CD14-positive monocyte (primary cell): Measurements from ENCODE around the gene BMP7. TPM values are rescaled to one million over a fixed set of nuclear protein-coding genes. Genes with fewer than 3 reads are reported as not detected.
"Not testable (repeated sequence)": the region's sequence is repeated elsewhere in the genome, so short reads cannot be mapped to it uniquely, and the experiment has no call there.

ENCODE experiments used
- DNase-seq, 3 donors: peaks; one replicate each; pipeline ENCODE4 v3.0.0-alpha.2; 2011 to 2022
- H2AFZ ChIP-seq: 2 replicates; pipeline ENCODE4 v1.6.0; 2012; ENCODE audit warnings: mild to moderate bottlenecking, low read depth, low read length, inconsistent platforms; ENCODE audit not compliant: insufficient read depth, poor library complexity, severe bottlenecking
- H3K27ac ChIP-seq, 2 donors: 1 replicate in 1 of 2; 2 replicates in 1 of 2; pipeline ENCODE4 v1.5.1; 2012 to 2013; ENCODE audit warnings: low read length in 2 of 2, control low read depth in 1 of 2, inconsistent platforms in 1 of 2, low read depth in 1 of 2, mild to moderate bottlenecking in 1 of 2
- H3K27me3 ChIP-seq, 2 donors: one replicate each; pipeline versions ENCODE4 v1.6.0 to v1.6.1; 2011 to 2013; ENCODE audit warnings: low read length in 2 of 2; ENCODE audit not compliant: control insufficient read depth in 2 of 2, insufficient read depth in 2 of 2
- H3K36me3 ChIP-seq, 2 donors: replicated peaks in 1 of 2; 1 replicate in 1 of 2; 2 replicates in 1 of 2; pipeline versions ENCODE4 v1.5.1 to v1.6.1; 2012 to 2013; ENCODE audit warnings: low read length in 2 of 2, control low read depth in 1 of 2, inconsistent platforms in 1 of 2, mild to moderate bottlenecking in 1 of 2; ENCODE audit not compliant: insufficient read depth in 2 of 2, control insufficient read depth in 1 of 2
- H3K4me1 ChIP-seq, 2 donors: 1 replicate in 1 of 2; 2 replicates in 1 of 2; pipeline versions ENCODE4 v1.5.1 to v1.6.1; 2012 to 2013; ENCODE audit warnings: low read length in 2 of 2, control low read depth in 1 of 2, inconsistent platforms in 1 of 2, mild to moderate bottlenecking in 1 of 2, moderate library complexity in 1 of 2; ENCODE audit not compliant: insufficient read depth in 2 of 2, control insufficient read depth in 1 of 2
- H3K4me2 ChIP-seq: replicated peaks from 2 replicates; pipeline ENCODE3; 2012; ENCODE audit warnings: low read length, moderate library complexity, mild to moderate bottlenecking; ENCODE audit not compliant: poor library complexity, severe bottlenecking; ENCODE audit errors: extremely low read depth
- H3K4me3 ChIP-seq, 3 experiments: fragments of 200-600 bp in 1 of 3; sonication (generic) in 1 of 3; replicated peaks in 1 of 3; 1 replicate in 2 of 3; 2 replicates in 1 of 3; pipeline ENCODE4 v1.5.1; 2011 to 2013; ENCODE audit warnings: low read length in 3 of 3, mild to moderate bottlenecking in 3 of 3, control low read depth in 2 of 3, low read depth in 2 of 3, inconsistent platforms in 1 of 3, moderate library complexity in 1 of 3
- H3K79me2 ChIP-seq: 2 replicates; pipeline ENCODE4 v1.6.0; 2012; ENCODE audit warnings: mild to moderate bottlenecking, control low read depth, inconsistent platforms, low read length, moderate library complexity; ENCODE audit not compliant: insufficient read depth
- H3K9ac ChIP-seq: 2 replicates; pipeline ENCODE4 v1.6.0; 2017; ENCODE audit warnings: low read length, mild to moderate bottlenecking; ENCODE audit not compliant: insufficient read depth, poor library complexity, severe bottlenecking
- H3K9me3 ChIP-seq, 2 donors: replicated peaks in 1 of 2; 1 replicate in 1 of 2; 2 replicates in 1 of 2; pipeline versions ENCODE4 v1.5.1 to v1.6.1; 2012 to 2013; ENCODE audit warnings: low read length in 2 of 2, control low read depth in 1 of 2; ENCODE audit not compliant: control insufficient read depth in 1 of 2, insufficient read depth in 1 of 2
- H4K20me1 ChIP-seq: 2 replicates; pipeline ENCODE4 v1.6.0; 2012; ENCODE audit warnings: mild to moderate bottlenecking, low read length, control low read depth, moderate library complexity; ENCODE audit not compliant: insufficient read depth
- H3K27ac Mint-ChIP-seq, 7 donors: one replicate each; pipeline ENCODE4 v1.8.0; 2020; ENCODE audit warnings: mild to moderate bottlenecking in 7 of 7, mixed read lengths in 7 of 7, moderate library complexity in 6 of 7, inconsistent platforms in 2 of 7
- H3K27me3 Mint-ChIP-seq, 3 donors: one replicate each; pipeline ENCODE4 v1.8.0; 2021 to 2022; ENCODE audit warnings: low read depth in 3 of 3, mild to moderate bottlenecking in 3 of 3, mixed read lengths in 3 of 3, moderate library complexity in 3 of 3, inconsistent platforms in 1 of 3
- H3K36me3 Mint-ChIP-seq, 2 donors: one replicate each; pipeline ENCODE4 v1.8.0; 2020; ENCODE audit warnings: mixed read lengths in 2 of 2, inconsistent platforms in 1 of 2, mild to moderate bottlenecking in 1 of 2
- H3K4me1 Mint-ChIP-seq: one replicate; pipeline ENCODE4 v1.8.0; 2020; ENCODE audit warnings: mild to moderate bottlenecking, mixed read lengths
- H3K4me3 Mint-ChIP-seq, 2 donors: one replicate each; pipeline ENCODE4 v1.8.0; 2020; ENCODE audit warnings: mild to moderate bottlenecking in 2 of 2, mixed read lengths in 2 of 2, moderate library complexity in 1 of 2
- H3K9me3 Mint-ChIP-seq, 7 donors: one replicate each; pipeline ENCODE4 v1.8.0; 2020 to 2022; ENCODE audit warnings: mixed read lengths in 7 of 7, mild to moderate bottlenecking in 6 of 7, moderate library complexity in 6 of 7, inconsistent platforms in 2 of 7
- WGBS: methylation state at CpG from one replicate; pipeline ENCODE4 v1.1.5; 2013; ENCODE audit warnings: missing lambda C conversion rate; ENCODE audit not compliant: insufficient coverage; 5-methylcytosine and 5-hydroxymethylcytosine counted together
- intact Hi-C, 2 donors: fragments of 100-400 bp; cut with micrococcal nuclease; formaldehyde crosslinking; loops; one replicate each; pipeline versions ENCODE4 v1.15.0 to v1.15.1; 2023
- polyA plus RNA-seq, 3 donors: library from polyadenylated mRNA; depleted of rRNA in 1 of 3; unstranded in 2 of 3; stranded (reverse) in 1 of 3; fragments of 300-500 nt in 2 of 3; fragments of >200 nt in 1 of 3; fragmentation: Illumina TruSeq in 2 of 3; gene quantifications; 1 replicate in 2 of 3; 2 replicates in 1 of 3; pipeline ENCODE4 v1.2.3, GENCODE V29; 2012 to 2021
- TF ChIP-seq, protein P1 (sequence below): fragments of 200-600 bp; IDR thresholded peaks from one replicate; pipeline ENCODE4 v1.8.0; 2022; ENCODE audit warnings: antibody characterized with exemption, mild to moderate bottlenecking

Gene BMP7
- polyA plus RNA-seq, 3 donors: not detected

DNA sequence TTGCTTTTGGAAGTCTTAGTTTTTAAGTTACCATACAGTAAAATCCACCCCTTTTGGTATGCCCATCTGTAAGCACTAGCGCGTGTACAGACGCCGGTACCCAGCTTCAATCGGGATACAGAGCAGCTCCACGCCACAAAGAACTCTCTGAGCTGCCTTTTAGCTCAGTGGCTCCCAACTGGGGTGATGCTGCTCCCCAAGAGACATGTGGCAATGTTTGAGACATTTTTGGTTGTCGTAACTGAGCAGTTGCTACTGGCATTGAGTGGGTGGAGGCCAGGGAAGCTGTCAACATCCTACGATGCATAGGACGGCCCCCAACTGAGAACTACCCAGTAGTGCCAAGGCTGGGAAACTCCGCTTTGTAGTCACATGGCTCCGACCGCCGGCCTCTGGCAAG is 73.3 kb downstream of the BMP7 start:
- H3K79me2 ChIP-seq: no peaks in the 10 kb centered on the region
- H3K27me3 ChIP-seq: no peaks in the 10 kb centered on the region
- H3K4me1 ChIP-seq: no peaks in the 10 kb centered on the region
- no peak overlapping the region for H3K4me3 Mint-ChIP-seq
- H3K27me3 Mint-ChIP-seq: peaks cover 2 to 6% (median 2%) of the 10 kb centered on the region in 3 donors
- no peak for DNase-seq
- intact Hi-C loops: no loop called here
- TF ChIP-seq, protein P1, sequence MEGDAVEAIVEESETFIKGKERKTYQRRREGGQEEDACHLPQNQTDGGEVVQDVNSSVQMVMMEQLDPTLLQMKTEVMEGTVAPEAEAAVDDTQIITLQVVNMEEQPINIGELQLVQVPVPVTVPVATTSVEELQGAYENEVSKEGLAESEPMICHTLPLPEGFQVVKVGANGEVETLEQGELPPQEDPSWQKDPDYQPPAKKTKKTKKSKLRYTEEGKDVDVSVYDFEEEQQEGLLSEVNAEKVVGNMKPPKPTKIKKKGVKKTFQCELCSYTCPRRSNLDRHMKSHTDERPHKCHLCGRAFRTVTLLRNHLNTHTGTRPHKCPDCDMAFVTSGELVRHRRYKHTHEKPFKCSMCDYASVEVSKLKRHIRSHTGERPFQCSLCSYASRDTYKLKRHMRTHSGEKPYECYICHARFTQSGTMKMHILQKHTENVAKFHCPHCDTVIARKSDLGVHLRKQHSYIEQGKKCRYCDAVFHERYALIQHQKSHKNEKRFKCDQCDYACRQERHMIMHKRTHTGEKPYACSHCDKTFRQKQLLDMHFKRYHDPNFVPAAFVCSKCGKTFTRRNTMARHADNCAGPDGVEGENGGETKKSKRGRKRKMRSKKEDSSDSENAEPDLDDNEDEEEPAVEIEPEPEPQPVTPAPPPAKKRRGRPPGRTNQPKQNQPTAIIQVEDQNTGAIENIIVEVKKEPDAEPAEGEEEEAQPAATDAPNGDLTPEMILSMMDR: no peak
- no peak overlapping the region for H3K9ac ChIP-seq
- H3K36me3 ChIP-seq: no peaks in the 10 kb centered on the region
- H3K4me3 ChIP-seq: no peak overlapping the region
- WGBS: 89% methylated on average over 11 of the region's 13 CpGs
- no peaks in the 10 kb centered on the region for H3K4me1 Mint-ChIP-seq
- H3K9me3 ChIP-seq: no peaks in the 10 kb centered on the region
- no peaks in the 10 kb centered on the region for H4K20me1 ChIP-seq
- H3K4me2 ChIP-seq: no peak overlapping the region
- no peaks in the 10 kb centered on the region for H3K36me3 Mint-ChIP-seq
- H3K27ac ChIP-seq: no peak overlapping the region
- H3K9me3 Mint-ChIP-seq: no peaks in the 10 kb centered on the region
- no peak overlapping the region for H2AFZ ChIP-seq
- H3K27ac Mint-ChIP-seq: no peak overlapping the region

DNA sequence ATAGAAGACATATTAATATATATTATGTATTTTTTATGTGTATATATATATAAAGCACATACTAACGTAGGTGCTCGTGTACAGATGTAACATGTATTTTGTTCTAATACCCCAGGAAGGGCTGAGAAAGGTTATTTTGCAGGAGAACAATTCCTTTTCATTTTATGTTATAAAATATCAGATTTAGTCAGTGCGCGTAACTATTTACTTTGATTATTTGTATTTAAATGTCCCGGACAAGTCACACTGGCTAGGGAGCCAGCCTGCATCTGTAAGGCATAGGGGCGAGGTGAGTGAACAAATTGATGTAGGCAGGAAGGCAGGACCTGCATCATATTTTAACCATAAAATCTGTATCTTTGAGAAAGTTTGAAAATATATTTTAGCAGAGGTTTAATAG is 74.1 kb downstream of the BMP7 start:
- no peak for DNase-seq
- Histone ChIP-seq H3K36me3 (no peaks in the 10 kb centered on the region), H2AFZ (no peak overlapping the region), H3K4me3 (no peak overlapping the region), H3K9me3 (no peaks in the 10 kb centered on the region), H3K79me2 (no peaks in the 10 kb centered on the region), H3K4me1 (no peaks in the 10 kb centered on the region), H3K27ac (no peak overlapping the region), H4K20me1 (no peaks in the 10 kb centered on the region), H3K9ac (no peak overlapping the region), H3K27me3 (no peaks in the 10 kb centered on the region), H3K4me2 (no peak overlapping the region)
- Mint-ChIP-seq H3K4me3 (no peak overlapping the region), H3K27me3 (peaks cover 0 to 5% (median 2%) of the 10 kb centered on the region in 3 donors), H3K36me3 (no peaks in the 10 kb centered on the region), H3K9me3 (no peaks in the 10 kb centered on the region), H3K27ac (no peak overlapping the region), H3K4me1 (no peaks in the 10 kb centered on the region)
- TF ChIP-seq, protein P1: no peak
- WGBS: no CpG with 5 or more reads among the region's 6 CpGs
- intact Hi-C loops: no loop called here

DNA sequence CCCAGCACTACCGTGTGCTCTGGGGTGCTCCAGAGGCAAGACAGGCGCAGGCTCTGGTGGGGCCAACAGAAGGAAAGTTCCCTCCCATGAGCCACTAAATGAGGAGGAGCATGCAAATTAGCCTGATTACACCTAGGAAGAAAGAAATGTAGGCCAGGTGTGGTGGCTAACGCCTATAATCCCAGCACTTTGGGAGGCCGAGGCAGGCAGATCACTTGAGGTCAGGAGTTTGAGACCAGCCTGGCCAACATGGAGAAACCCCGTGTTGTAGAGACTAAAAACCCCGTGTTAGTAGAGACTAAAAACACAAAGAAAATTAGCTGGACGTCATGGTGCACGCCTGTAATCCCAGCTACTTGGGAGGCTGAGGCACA is 75.2 kb downstream of the BMP7 start:
- H3K27me3 Mint-ChIP-seq, DNase-seq, H3K27ac Mint-ChIP-seq, H3K27me3 ChIP-seq, H3K36me3 ChIP-seq, H3K4me3 Mint-ChIP-seq, H3K79me2 ChIP-seq, H3K9ac ChIP-seq, H3K9me3 Mint-ChIP-seq, H3K27ac ChIP-seq, H3K4me1 Mint-ChIP-seq, H4K20me1 ChIP-seq, H3K4me2 ChIP-seq, H3K9me3 ChIP-seq, H3K4me1 ChIP-seq, H2AFZ ChIP-seq, intact Hi-C loops, H3K4me3 ChIP-seq, H3K36me3 Mint-ChIP-seq: not testable (repeated sequence)
- 97% methylated on average over 7 of the region's 8 CpGs for WGBS
